CD14-positive monocyte (primary cell): ENCODE measurements around the gene EFNB3. TPM values are rescaled to one million over a fixed set of nuclear protein-coding genes. Genes with fewer than 3 reads are reported as not detected.

Experiments
- DNase-seq, 3 donors: peaks; one replicate each; pipeline ENCODE4 v3.0.0-alpha.2; 2011 to 2022
- H2AFZ ChIP-seq: 2 replicates; pipeline ENCODE4 v1.6.0; 2012; ENCODE audit warnings: mild to moderate bottlenecking, low read depth, low read length, inconsistent platforms; ENCODE audit not compliant: insufficient read depth, poor library complexity, severe bottlenecking
- H3K27ac ChIP-seq, 2 donors: 1 replicate in 1 of 2; 2 replicates in 1 of 2; pipeline ENCODE4 v1.5.1; 2012 to 2013; ENCODE audit warnings: low read length in 2 of 2, control low read depth in 1 of 2, inconsistent platforms in 1 of 2, low read depth in 1 of 2, mild to moderate bottlenecking in 1 of 2
- H3K27me3 ChIP-seq, 2 donors: one replicate each; pipeline versions ENCODE4 v1.6.0 to v1.6.1; 2011 to 2013; ENCODE audit warnings: low read length in 2 of 2; ENCODE audit not compliant: control insufficient read depth in 2 of 2, insufficient read depth in 2 of 2
- H3K36me3 ChIP-seq, 2 donors: replicated peaks in 1 of 2; 1 replicate in 1 of 2; 2 replicates in 1 of 2; pipeline versions ENCODE4 v1.5.1 to v1.6.1; 2012 to 2013; ENCODE audit warnings: low read length in 2 of 2, control low read depth in 1 of 2, inconsistent platforms in 1 of 2, mild to moderate bottlenecking in 1 of 2; ENCODE audit not compliant: insufficient read depth in 2 of 2, control insufficient read depth in 1 of 2
- H3K4me1 ChIP-seq, 2 donors: 1 replicate in 1 of 2; 2 replicates in 1 of 2; pipeline versions ENCODE4 v1.5.1 to v1.6.1; 2012 to 2013; ENCODE audit warnings: low read length in 2 of 2, control low read depth in 1 of 2, inconsistent platforms in 1 of 2, mild to moderate bottlenecking in 1 of 2, moderate library complexity in 1 of 2; ENCODE audit not compliant: insufficient read depth in 2 of 2, control insufficient read depth in 1 of 2
- H3K4me2 ChIP-seq: replicated peaks from 2 replicates; pipeline ENCODE3; 2012; ENCODE audit warnings: low read length, moderate library complexity, mild to moderate bottlenecking; ENCODE audit not compliant: poor library complexity, severe bottlenecking; ENCODE audit errors: extremely low read depth
- H3K4me3 ChIP-seq, 3 experiments: fragments of 200-600 bp in 1 of 3; sonication (generic) in 1 of 3; replicated peaks in 1 of 3; 1 replicate in 2 of 3; 2 replicates in 1 of 3; pipeline ENCODE4 v1.5.1; 2011 to 2013; ENCODE audit warnings: low read length in 3 of 3, mild to moderate bottlenecking in 3 of 3, control low read depth in 2 of 3, low read depth in 2 of 3, inconsistent platforms in 1 of 3, moderate library complexity in 1 of 3
- H3K79me2 ChIP-seq: 2 replicates; pipeline ENCODE4 v1.6.0; 2012; ENCODE audit warnings: mild to moderate bottlenecking, control low read depth, inconsistent platforms, low read length, moderate library complexity; ENCODE audit not compliant: insufficient read depth
- H3K9ac ChIP-seq: 2 replicates; pipeline ENCODE4 v1.6.0; 2017; ENCODE audit warnings: low read length, mild to moderate bottlenecking; ENCODE audit not compliant: insufficient read depth, poor library complexity, severe bottlenecking
- H3K9me3 ChIP-seq, 2 donors: replicated peaks in 1 of 2; 1 replicate in 1 of 2; 2 replicates in 1 of 2; pipeline versions ENCODE4 v1.5.1 to v1.6.1; 2012 to 2013; ENCODE audit warnings: low read length in 2 of 2, control low read depth in 1 of 2; ENCODE audit not compliant: control insufficient read depth in 1 of 2, insufficient read depth in 1 of 2
- H4K20me1 ChIP-seq: 2 replicates; pipeline ENCODE4 v1.6.0; 2012; ENCODE audit warnings: mild to moderate bottlenecking, low read length, control low read depth, moderate library complexity; ENCODE audit not compliant: insufficient read depth
- H3K27ac Mint-ChIP-seq, 7 donors: one replicate each; pipeline ENCODE4 v1.8.0; 2020; ENCODE audit warnings: mild to moderate bottlenecking in 7 of 7, mixed read lengths in 7 of 7, moderate library complexity in 6 of 7, inconsistent platforms in 2 of 7
- H3K27me3 Mint-ChIP-seq, 3 donors: one replicate each; pipeline ENCODE4 v1.8.0; 2021 to 2022; ENCODE audit warnings: low read depth in 3 of 3, mild to moderate bottlenecking in 3 of 3, mixed read lengths in 3 of 3, moderate library complexity in 3 of 3, inconsistent platforms in 1 of 3
- H3K36me3 Mint-ChIP-seq, 2 donors: one replicate each; pipeline ENCODE4 v1.8.0; 2020; ENCODE audit warnings: mixed read lengths in 2 of 2, inconsistent platforms in 1 of 2, mild to moderate bottlenecking in 1 of 2
- H3K4me1 Mint-ChIP-seq: one replicate; pipeline ENCODE4 v1.8.0; 2020; ENCODE audit warnings: mild to moderate bottlenecking, mixed read lengths
- H3K4me3 Mint-ChIP-seq, 2 donors: one replicate each; pipeline ENCODE4 v1.8.0; 2020; ENCODE audit warnings: mild to moderate bottlenecking in 2 of 2, mixed read lengths in 2 of 2, moderate library complexity in 1 of 2
- H3K9me3 Mint-ChIP-seq, 7 donors: one replicate each; pipeline ENCODE4 v1.8.0; 2020 to 2022; ENCODE audit warnings: mixed read lengths in 7 of 7, mild to moderate bottlenecking in 6 of 7, moderate library complexity in 6 of 7, inconsistent platforms in 2 of 7
- CTCF ChIP-seq: fragments of 200-600 bp; IDR thresholded peaks from one replicate; pipeline ENCODE4 v1.8.0; 2022; ENCODE audit warnings: antibody characterized with exemption, mild to moderate bottlenecking
- WGBS: methylation state at CpG from one replicate; pipeline ENCODE4 v1.1.5; 2013; ENCODE audit warnings: missing lambda C conversion rate; ENCODE audit not compliant: insufficient coverage; 5-methylcytosine and 5-hydroxymethylcytosine counted together
- intact Hi-C, 2 donors: fragments of 100-400 bp; cut with micrococcal nuclease; formaldehyde crosslinking; loops; one replicate each; pipeline versions ENCODE4 v1.15.0 to v1.15.1; 2023
- polyA plus RNA-seq, 3 donors: library from polyadenylated mRNA; depleted of rRNA in 1 of 3; unstranded in 2 of 3; stranded (reverse) in 1 of 3; fragments of 300-500 nt in 2 of 3; fragments of >200 nt in 1 of 3; fragmentation: Illumina TruSeq in 2 of 3; gene quantifications; 1 replicate in 2 of 3; 2 replicates in 1 of 3; pipeline ENCODE4 v1.2.3, GENCODE V29; 2012 to 2021

EFNB3 gene
- polyA plus RNA-seq, 3 donors: 0.01 TPM; not detected in 2

- Histone ChIP-seq H2AFZ (no peak overlapping the region), H4K20me1 (no peaks in the 10 kb centered on the region), H3K4me3 (no peak overlapping the region), H3K27me3 (no peaks in the 10 kb centered on the region), H3K9ac (no peak overlapping the region), H3K36me3 (no peaks in the 10 kb centered on the region), H3K4me2 (no peak overlapping the region), H3K79me2 (no peaks in the 10 kb centered on the region), H3K4me1 (peaks cover 0 to 8% of the 10 kb centered on the region in 2 donors), H3K27ac (no peak overlapping the region), H3K9me3 (peaks cover 8% of the 10 kb centered on the region in 2 donors)
- DNase-seq: peak; percentile 30 to 72 (median 46)
- Mint-ChIP-seq H3K4me3 (no peak overlapping the region), H3K27ac (peak overlapping the region in 1 of 7 donors; percentile 42), H3K36me3 (peaks cover 0 to 4% of the 10 kb centered on the region in 2 donors), H3K4me1 (peaks cover 11% of the 10 kb centered on the region), H3K9me3 (peaks cover 5 to 12% (median 11%) of the 10 kb centered on the region in 7 donors), H3K27me3 (peaks cover 2 to 4% (median 2%) of the 10 kb centered on the region in 3 donors)
- WGBS: 87% methylated on average over 3 of the region's 7 CpGs
- no peak for TF ChIP-seq CTCF
- intact Hi-C loops: loop anchor here in 1 of 2 donors (10.0 kb wide), 1 partner anchor 309 kb away; no protein-coding TSS in a partner anchor
Observed at GRCh38 chr17:7745748-7746470, 40.9 kb downstream of the EFNB3 start.

GRCh38 chr17:7747635-7748071, 42.7 kb downstream of the EFNB3 start:
- Histone ChIP-seq H3K4me1 (peaks cover 0 to 8% of the 10 kb centered on the region in 2 donors), H4K20me1 (no peaks in the 10 kb centered on the region), H3K4me3 (no peak overlapping the region), H3K4me2 (no peak overlapping the region), H3K27ac (no peak overlapping the region), H3K9me3 (peaks cover 8% of the 10 kb centered on the region in 2 donors), H2AFZ (no peak overlapping the region), H3K36me3 (no peaks in the 10 kb centered on the region), H3K9ac (no peak overlapping the region), H3K79me2 (no peaks in the 10 kb centered on the region), H3K27me3 (no peaks in the 10 kb centered on the region)
- no peak for TF ChIP-seq CTCF
- Mint-ChIP-seq H3K9me3 (peaks cover 5 to 14% (median 11%) of the 10 kb centered on the region in 7 donors), H3K36me3 (peaks cover 0 to 4% of the 10 kb centered on the region in 2 donors), H3K4me1 (peaks cover 11% of the 10 kb centered on the region), H3K4me3 (no peak overlapping the region), H3K27ac (no peak overlapping the region), H3K27me3 (peaks cover 0 to 4% (median 2%) of the 10 kb centered on the region in 3 donors)
- no peak for DNase-seq
- intact Hi-C loops: loop anchor here in 1 of 2 donors (10.0 kb wide), 1 partner anchor 307 kb away; no protein-coding TSS in a partner anchor
- 100% methylated on average over 1 of the region's 4 CpGs for WGBS
